C4-2B (cell line): ENCODE results near the gene TMEM259.
"Not testable (repeated sequence)": the region's sequence is repeated elsewhere in the genome, so short reads cannot be mapped to it uniquely, and the experiment has no call there.

ENCODE experiments used
- H3K27ac ChIP-seq: fragments of 450-650 bp; 2 replicates; pipeline ENCODE4 v1.5.1; 2017
- CTCF ChIP-seq: fragments of 450-650 bp; conservative IDR thresholded peaks from 2 replicates; pipeline ENCODE4 v1.5.1; 2017; ENCODE audit warnings: mild to moderate bottlenecking
- ZFX ChIP-seq: fragments of 450-650 bp; IDR thresholded peaks from 2 replicates; pipeline ENCODE4 v1.6.1; 2017

TMEM259 gene

GRCh38 chr19:1035998-1036621 lies 15.2 kb upstream of the TMEM259 start:
- no peak for TF ChIP-seq CTCF
- TF ChIP-seq ZFX: no peak
- H3K27ac ChIP-seq: no peak overlapping the region

- TF ChIP-seq CTCF (no peak), ZFX (no peak)
- no peak overlapping the region for H3K27ac ChIP-seq
Measured at GRCh38 chr19:1032264-1032867, 11.4 kb upstream of the TMEM259 start.

- TF ChIP-seq CTCF (no peak), ZFX (no peak)
- H3K27ac ChIP-seq: no peak overlapping the region
Measured at GRCh38 chr19:1028062-1028926, 7.4 kb upstream of the TMEM259 start.

DNA sequence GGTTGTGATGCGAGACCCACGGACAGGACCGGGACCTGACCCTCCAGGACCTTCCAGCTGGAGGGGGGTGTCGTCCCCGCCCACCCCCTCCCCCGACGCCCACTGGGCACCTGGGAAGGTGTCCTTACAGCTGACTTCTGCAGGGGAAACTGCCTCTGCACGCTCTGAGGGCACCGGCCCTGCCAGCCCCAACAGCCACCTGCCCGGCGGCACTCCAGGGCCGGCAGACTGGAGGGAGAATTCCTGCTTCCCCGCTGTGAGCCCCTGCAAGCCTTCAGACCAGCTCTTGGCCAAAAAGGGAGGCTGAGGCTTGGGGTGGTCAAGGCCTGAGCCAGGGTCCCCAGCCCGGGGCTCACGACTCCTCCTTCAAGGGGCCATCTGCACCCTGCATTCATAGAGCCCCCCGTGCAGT lies 6.7 kb upstream of the TMEM259 start:
- H3K27ac ChIP-seq: no peak overlapping the region

DNA sequence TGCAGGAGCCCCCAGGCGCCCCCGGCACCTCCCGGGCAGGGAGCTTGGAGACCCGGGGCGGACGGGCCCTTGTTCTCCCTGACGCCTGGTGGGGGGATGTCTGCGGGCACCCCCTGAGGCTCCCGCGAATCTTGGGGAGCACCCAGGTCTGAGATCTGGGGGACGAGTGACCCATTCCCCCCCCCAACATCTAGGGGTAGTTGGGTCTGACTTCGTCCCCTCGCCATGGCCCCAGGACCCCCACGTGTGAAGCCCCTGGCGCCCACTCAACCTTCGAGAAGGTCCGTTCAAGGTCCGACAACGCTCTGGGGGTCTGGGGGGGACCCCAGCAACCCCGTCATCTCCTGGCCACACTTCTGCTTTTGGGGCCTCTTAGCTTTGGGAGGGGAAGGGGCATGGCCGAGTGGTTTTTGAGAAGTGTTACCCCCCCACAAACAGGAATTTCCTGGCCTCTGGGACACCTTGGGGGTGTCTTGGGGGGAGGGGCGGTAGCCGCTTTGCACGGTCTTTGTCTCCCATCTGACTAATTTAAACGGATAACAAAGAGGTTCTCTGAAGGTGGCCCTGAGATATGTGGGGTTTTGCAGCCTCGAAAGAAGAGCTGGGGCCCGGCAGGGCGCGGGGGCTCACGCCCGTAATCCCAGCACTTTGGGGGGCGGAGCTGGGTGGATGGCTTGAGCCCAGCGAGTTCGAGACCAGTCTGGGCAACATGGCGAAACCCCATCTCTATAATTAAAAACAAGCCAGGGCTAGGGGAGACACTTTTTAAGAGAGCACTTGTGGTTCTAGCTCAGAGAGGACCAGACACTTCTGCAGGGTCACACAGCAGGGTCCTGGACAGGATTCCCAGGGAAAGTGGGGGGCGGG lies 6.1 kb upstream of the TMEM259 start:
- TF ChIP-seq ZFX: no peak
- TF ChIP-seq CTCF: no peak

More for the DNA sequence above, 6.7 kb upstream of the TMEM259 start:
- TF ChIP-seq CTCF: no peak
- no peak for TF ChIP-seq ZFX

GRCh38 chr19:1025960-1026782 lies 5.2 kb upstream of the TMEM259 start, which contains the start of gene CNN2:
CNN2 (plus strand) TSS chr19:1026608; CDS start chr19:1026662, 54 bp downstream.
- no peak for TF ChIP-seq ZFX
- H3K27ac ChIP-seq: peak within 1 kb of the TSS; percentile 61

More for the DNA sequence above, 6.1 kb upstream of the TMEM259 start:
- peak overlapping the region; percentile 61 for H3K27ac ChIP-seq

GRCh38 chr19:1025080-1025479 lies 4.2 kb upstream of the TMEM259 start:
- H3K27ac ChIP-seq: not testable (repeated sequence)

- H3K27ac ChIP-seq: not testable (repeated sequence)
Measured at GRCh38 chr19:1023883-1024188, 2.9 kb upstream of the TMEM259 start.
